GM19455 (cell line): ENCODE data around the gene DGCR2.
"Not testable (repeated sequence)": the region's sequence is repeated elsewhere in the genome, so short reads cannot be mapped to it uniquely, and the experiment has no call there.

Experiments used
- ATAC-seq: cut with Tn5 transposase; IDR thresholded peaks from one replicate; pipeline ENCODE4 v1.9.1; 2021; ENCODE audit not compliant: unreplicated experiment

DGCR2 gene

GRCh38 chr22:19062139-19062942 lies 59.9 kb downstream of the DGCR2 start:
- no peak for ATAC-seq

DNA sequence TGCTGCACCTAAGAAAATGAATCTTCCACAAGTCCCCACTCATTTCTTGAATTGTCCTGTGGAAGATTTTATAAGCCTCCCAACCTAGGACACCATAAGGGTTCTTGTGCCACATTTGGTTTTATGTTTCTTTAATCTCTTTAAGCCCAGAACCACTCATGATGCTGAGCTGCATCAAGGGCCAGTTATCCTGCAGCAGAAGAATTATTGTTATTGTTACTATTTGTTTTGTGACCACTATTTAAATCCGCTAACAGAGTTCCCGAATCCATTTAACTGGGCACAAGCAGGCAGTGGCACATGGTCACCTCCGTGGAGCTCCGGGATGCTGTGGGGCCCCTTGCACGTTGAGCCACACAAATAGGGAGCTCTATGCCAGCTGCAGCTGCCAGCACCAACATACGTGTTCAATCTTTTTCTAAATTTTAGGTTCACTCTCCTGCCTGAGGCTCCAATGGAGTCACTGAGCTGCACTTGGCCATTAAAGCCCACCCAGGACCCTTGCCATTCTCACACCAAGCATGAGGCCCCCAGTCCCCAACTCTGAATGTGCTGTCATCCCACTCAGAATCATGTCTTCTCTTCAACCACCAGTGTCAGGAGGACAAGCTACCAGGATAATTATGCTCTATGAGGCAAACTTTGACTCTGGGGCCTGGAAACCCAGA lies 60.6 kb downstream of the DGCR2 start:
- ATAC-seq = no peak

DNA sequence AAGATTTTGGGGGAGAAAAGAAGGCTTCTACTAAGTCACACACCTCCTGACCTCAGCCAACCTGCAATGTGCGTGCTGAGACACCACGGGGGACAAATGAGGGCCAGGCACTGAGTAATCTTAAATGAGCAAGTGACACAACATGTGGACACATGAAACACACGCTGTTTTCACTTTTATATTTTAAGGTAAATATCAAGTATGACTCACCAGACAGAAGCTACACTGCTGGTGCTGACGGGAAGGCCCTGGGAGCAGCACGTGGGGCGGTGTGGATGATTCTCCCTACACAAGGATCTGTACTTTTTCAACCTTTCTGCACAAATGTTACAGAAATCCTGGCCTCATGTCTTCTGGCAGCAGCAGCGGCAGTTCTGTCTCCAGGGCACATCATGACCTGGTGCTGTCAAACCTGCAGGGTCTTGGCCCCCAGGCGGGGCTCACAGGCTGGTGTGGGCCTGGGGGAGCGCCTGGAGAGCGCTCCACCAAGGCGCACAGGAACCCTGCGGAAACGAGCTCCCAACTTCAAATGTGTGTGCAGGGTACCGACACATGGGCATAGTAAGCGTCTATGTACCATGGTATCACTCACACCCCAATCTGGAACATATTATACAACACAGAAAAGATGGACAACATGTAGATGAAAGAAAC lies 61.7 kb downstream of the DGCR2 start:
- no peak for ATAC-seq

- ATAC-seq = no peak
These were observed 62.5 kb downstream of the DGCR2 start for GRCh38 chr22:19059481-19060278.

DNA sequence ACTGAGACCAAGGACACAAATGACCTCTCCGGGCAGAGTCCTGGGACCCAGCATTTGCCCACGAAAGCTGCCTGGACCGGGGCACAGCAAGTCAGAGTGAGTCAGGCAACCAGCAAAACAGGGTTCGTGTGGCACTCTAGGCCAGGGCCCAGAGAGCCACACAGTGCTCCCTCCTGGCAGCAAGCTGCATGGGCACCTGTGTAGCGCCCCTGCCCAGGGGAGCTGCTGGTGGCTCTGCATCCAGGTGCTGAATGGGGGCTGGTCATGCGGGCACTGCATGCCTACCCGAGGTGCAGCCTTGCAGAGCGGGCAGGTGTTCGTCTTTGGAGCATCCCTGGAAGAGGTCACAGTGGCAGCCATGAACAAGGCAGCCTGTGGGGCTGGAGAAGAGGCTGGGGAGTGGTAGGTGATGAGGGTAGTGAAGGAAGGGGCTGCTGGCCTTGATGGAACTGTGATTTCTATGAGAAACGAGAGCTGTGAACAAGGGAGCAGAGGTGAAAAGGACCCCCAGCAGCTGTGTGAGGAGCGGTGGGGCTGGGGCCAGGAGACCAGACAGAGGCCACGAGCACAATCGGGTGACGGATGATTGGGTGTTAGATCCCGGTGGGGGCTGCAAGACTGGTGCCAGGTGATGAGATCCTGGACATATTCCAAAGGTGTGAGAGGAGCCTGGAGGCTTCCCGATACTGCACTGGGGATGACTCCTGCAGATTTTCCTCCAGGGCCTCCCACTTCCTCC lies 63.3 kb downstream of the DGCR2 start:
- ATAC-seq = no peak

DNA sequence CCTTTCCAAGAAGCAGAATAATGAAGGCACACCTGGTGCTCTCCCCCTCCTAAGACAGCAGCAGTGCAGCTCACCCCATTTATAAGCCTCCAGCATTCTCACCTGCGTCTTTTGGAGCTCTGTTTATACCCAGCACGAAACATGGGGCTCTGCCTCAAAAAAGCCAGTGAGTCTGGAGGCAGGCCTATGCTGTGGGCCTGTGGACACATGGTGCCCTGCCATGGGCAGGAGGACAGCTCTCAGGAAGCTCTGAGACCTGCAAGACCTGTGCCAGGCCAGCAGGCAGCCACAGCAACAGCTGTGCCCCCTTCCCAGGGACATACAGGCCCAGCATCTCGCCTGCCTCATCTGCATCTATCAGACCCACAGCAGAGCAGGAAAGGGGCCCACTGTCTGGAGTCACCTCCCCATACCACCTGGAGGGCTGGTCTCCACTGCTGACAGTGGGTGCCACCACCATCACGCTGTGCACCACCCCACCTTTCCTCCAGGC lies 64.2 kb downstream of the DGCR2 start:
- ATAC-seq = no peak

DNA sequence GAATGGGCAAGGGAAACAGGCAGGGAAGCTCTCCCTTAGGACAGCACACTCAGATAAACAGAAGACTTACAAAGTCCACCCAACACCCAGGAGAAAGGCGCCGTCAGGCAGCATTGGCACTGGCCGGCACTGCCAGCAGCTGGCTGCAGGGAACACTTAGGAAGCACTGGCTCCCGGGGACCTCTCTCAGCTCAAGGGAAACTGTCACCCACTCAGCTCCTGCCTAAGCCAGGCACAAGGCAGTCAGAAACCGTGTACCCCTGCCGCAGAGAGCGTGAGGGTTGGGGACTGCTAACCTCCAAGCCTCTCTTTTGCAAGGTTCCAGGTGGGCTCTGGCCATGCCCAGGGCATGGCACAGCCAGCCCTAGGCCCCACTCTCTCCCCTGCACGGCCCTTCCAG lies 64.7 kb downstream of the DGCR2 start:
- ATAC-seq = no peak

GRCh38 chr22:19056951-19057401 lies 65.2 kb downstream of the DGCR2 start:
- no peak for ATAC-seq

DNA sequence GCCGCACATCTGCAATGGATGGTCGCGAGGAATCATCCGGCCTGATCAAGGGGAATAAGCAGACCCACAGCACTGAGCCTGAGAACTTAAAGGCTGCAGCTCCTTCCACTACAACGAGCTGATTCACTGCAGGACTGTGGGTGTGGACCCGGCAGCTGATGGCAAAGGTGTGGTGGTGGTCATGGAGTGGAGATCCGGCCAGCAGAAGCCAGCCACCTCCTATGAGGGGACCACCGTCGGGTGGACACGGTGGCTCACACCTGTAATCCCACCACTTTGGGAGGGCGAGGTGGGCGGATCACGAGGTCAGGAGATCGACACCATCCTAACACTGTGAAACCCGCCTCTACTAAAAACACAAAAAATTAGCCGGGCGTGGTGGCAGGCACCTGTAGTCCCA lies 66.4 kb downstream of the DGCR2 start:
- no peak for ATAC-seq

DNA sequence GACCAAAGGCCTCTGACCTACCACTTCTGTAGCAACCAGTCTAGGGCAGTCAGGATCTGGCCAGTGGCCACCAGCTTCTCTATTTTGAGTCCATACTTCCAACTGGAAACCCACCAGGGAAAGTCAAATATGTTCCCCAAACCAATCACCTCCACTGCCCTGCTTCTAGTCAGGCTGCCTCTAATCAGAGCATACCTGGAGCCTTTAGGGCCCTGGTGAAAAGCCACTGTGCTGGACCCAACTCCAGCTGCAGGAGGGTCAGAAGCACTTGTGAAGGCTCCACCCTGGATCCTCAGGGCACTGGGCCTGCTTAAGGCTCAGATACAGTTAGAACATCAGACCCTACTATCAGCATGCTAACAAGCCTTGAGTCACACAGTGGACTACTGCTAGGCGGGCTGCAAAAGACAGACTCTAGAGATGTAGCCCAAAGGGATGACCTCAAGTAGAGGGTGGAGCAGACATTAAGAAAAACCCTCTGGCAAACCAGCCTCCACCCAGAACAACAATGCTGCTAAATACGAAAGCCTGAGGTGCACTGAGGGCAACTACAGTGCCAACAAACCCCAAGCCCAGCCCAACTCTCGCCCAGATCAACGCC lies 69.2 kb downstream of the DGCR2 start:
- ATAC-seq = no peak

DNA sequence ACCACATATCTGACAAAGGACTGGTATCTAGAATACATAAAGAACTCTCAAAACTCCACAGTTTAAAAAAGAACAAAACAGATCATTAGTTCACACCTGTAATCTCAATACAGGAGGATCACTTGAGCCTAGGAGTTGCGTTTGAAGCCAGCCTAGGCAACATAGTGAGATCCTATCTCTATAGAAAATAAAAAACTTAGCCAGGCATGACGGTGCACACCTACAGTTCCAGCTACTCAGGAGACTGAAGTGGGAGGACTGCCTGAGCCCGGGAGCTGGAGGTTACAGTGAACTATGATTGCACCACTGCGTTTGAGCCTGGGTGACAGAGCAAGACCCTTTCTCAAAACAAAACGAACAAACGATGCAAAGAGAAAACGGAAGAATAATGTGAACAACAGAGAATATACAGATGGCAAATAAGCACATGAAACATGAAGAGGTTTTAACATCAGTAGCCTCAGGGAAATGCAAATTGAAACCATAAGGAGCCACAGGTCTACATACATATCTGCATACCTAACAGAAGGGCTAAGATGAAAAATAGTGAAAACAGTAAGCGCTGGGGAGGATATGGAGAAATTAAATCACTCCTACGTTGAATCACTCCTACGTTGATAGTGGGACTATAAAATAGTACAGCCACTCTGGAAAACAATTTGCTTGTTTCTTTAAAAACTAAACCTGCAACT lies 70.7 kb downstream of the DGCR2 start:
- ATAC-seq = no peak

- ATAC-seq = not testable (repeated sequence)
These were observed 71.4 kb downstream of the DGCR2 start for GRCh38 chr22:19050847-19051246.

- ATAC-seq = no peak
These were observed 72.1 kb downstream of the DGCR2 start for GRCh38 chr22:19050117-19050516.

GRCh38 chr22:19048531-19048930 lies 73.7 kb downstream of the DGCR2 start:
- no peak for ATAC-seq

GRCh38 chr22:19047993-19048392 lies 74.2 kb downstream of the DGCR2 start:
- ATAC-seq = no peak

DNA sequence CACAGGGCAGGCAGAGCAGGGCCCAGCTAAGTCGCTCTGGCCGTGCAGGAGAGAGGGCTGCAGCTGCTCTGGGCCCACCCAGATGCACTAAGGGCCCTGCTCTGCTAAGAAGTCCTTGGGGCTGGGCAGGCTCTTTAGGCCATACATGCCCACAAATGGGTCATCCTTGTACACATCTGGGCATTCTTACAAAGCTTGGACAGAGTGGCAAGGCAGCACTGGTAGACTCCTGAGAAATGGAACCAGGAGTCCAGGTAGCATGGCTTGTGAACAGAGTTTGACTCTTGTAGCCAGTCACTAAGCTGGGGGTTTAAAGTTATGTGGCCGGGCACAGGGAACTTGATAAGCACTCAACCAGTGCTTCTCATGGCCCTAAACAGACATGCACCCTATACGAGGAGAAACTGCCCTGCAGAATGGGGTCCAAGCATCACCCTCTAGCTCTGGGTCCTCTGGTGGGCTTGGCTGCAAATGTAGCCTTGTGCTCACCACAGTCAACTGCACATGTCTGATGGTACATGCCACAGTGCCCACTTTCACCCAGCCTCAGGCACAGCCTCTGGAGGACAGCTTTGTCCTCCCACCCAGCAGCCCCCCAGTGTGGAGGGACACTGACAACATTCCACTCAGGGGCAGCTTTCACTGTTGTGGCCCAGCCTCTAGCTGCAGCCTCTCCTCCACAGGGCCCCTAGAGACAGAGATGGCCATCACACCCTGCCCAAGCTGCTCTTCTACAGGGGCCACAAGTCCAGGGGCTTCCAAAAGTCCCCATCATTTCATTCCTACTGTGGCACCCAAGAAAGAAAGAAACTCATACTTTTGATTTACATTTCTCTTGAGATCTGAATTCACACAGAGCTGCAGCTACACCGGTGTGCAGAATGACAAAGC lies 75.2 kb downstream of the DGCR2 start:
- no peak for ATAC-seq

GRCh38 chr22:19046287-19046686 lies 75.9 kb downstream of the DGCR2 start:
- no peak for ATAC-seq

DNA sequence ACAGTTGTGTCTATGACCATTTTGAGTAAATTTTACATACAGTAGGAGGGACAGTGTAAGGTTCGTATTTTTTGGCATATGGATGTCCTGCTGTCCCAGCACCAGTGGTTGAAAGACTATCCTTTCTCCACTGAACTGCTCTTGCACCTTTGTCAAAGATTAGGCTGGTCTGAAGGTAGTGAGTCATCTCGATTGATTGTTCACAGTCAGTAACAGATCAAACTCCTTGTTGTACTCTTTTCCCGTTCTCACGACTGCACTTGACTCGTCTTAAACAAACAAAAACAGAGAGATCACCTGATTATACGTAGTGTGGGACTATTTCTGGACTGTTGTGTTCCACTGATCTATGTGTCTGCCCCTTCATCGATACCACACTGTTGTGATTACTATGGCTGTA lies 77.1 kb downstream of the DGCR2 start:
- no peak for ATAC-seq
